ENCODE data around the gene SLC31A2.
"Not testable (repeated sequence)": the region's sequence is repeated elsewhere in the genome, so short reads cannot be mapped to it uniquely, and the experiment has no call there.

The SLC31A2 gene

GRCh38 chr9:113150670-113151611 is at the start of gene SLC31A2:
Gene SLC31A2 (plus strand): TSS chr9:113151007. CDS start chr9:113151075, 68 bp downstream.
- DNase-seq (ENCODE audit: low read depth, low spot score): peak; percentile 64

GRCh38 chr9:113105345-113105744 is 45.5 kb upstream of the SLC31A2 start:
- not testable (repeated sequence) for DNase-seq (ENCODE audit: low read depth, low spot score)

GRCh38 chr9:113111065-113111951 is 39.5 kb upstream of the SLC31A2 start:
- not testable (repeated sequence) for DNase-seq (ENCODE audit: low read depth, low spot score)

GRCh38 chr9:113112706-113113510 is 37.9 kb upstream of the SLC31A2 start:
- DNase-seq (ENCODE audit: low read depth, low spot score): not testable (repeated sequence)

- DNase-seq (ENCODE audit: low read depth, low spot score): not testable (repeated sequence)
Measured at GRCh38 chr9:113118829-113119228, 32.0 kb upstream of the SLC31A2 start.

- DNase-seq (ENCODE audit: low read depth, low spot score): no peak
Measured at GRCh38 chr9:113125386-113126035, 25.3 kb upstream of the SLC31A2 start.

- DNase-seq (ENCODE audit: low read depth, low spot score): no peak
Measured at GRCh38 chr9:113129466-113129865, 21.3 kb upstream of the SLC31A2 start.

GRCh38 chr9:113129884-113130283 is 20.9 kb upstream of the SLC31A2 start:
- DNase-seq (ENCODE audit: low read depth, low spot score): no peak

- no peak for DNase-seq (ENCODE audit: low read depth, low spot score)
Measured at GRCh38 chr9:113131689-113132151, 19.1 kb upstream of the SLC31A2 start.

GRCh38 chr9:113137196-113138168 is 13.3 kb upstream of the SLC31A2 start:
- DNase-seq (ENCODE audit: low read depth, low spot score): no peak

- no peak for DNase-seq (ENCODE audit: low read depth, low spot score)
Measured at GRCh38 chr9:113138760-113139159, 12.0 kb upstream of the SLC31A2 start.

- DNase-seq (ENCODE audit: low read depth, low spot score): no peak
Measured at GRCh38 chr9:113139225-113139829, 11.5 kb upstream of the SLC31A2 start.

GRCh38 chr9:113139953-113140352 is 10.9 kb upstream of the SLC31A2 start:
- no peak for DNase-seq (ENCODE audit: low read depth, low spot score)

- not testable (repeated sequence) for DNase-seq (ENCODE audit: low read depth, low spot score)
Measured at GRCh38 chr9:113140896-113141295, 9.9 kb upstream of the SLC31A2 start.

GRCh38 chr9:113143432-113144227 is 7.2 kb upstream of the SLC31A2 start:
- DNase-seq (ENCODE audit: low read depth, low spot score): no peak

- DNase-seq (ENCODE audit: low read depth, low spot score): no peak
Measured at GRCh38 chr9:113148372-113148705, 2.5 kb upstream of the SLC31A2 start.

GRCh38 chr9:113148781-113149510 is 1.9 kb upstream of the SLC31A2 start:
- DNase-seq (ENCODE audit: low read depth, low spot score): no peak

- DNase-seq (ENCODE audit: low read depth, low spot score): not testable (repeated sequence)
Measured at GRCh38 chr9:113149561-113149960, 1.2 kb upstream of the SLC31A2 start.
